IPS-11a (cell line): Measurements from ENCODE around the gene GALNT18.

Experiments
- H3K4me3 ChIP-seq: one replicate; pipeline ENCODE4 v1.5.1; 2013; ENCODE audit warnings: low read depth, low read length, control low read depth

The GALNT18 gene

DNA sequence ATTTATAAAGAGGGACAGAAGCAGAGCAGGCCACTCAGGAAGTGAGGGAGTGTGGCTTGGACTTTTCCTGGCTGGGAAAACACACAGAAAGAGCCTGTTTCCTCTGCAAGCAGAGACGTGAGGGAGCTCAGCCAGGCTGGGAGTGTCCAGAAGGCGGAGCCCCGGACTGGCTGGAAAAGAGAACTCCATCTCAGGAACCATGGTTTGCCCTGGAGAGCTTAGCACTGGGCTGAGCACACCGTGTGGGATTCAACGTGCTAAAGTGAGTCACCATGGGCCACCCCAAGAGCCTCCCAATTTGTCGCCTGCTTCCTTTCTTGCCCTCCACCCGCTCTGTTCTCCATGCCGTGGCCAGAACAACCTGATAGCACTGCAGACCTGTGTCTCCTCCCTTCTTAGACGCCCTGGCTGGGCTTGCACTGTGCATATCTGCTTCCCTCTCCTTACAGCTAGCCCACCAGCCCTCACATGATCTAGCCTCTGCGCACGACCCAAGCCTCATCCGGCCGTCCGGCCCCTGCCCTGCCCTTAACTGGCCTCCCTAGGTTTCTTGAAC lies 51.8 kb downstream of the GALNT18 start:
- no peak overlapping the region for H3K4me3 ChIP-seq

DNA sequence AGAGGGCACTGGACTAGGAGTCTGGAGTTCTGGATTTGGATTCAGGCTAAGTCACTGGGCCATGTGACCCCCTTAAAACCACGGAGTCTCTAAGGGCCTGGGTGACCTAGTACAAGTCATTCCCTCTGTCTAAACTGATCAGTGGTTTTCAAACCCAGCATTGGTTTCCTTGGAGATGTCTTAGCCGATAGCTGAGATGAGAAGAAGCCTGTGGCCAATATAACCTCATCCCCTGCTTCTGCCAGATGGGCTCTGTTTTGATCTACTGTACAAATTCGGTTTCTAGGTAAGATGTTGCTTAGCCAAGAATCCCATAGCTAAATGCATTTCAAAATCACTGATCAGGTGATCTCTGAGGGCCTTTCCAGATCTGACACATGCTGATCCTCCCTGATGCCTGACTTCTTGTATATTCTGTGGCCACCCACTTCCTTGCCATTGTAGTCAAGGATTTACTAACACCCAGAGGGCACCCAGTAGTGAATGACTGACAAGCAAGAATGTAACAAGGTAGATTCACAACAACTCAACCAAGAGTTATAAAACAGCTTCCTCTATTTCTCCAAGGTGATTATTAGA lies 53.1 kb downstream of the GALNT18 start:
- H3K4me3 ChIP-seq, result no peak overlapping the region

DNA sequence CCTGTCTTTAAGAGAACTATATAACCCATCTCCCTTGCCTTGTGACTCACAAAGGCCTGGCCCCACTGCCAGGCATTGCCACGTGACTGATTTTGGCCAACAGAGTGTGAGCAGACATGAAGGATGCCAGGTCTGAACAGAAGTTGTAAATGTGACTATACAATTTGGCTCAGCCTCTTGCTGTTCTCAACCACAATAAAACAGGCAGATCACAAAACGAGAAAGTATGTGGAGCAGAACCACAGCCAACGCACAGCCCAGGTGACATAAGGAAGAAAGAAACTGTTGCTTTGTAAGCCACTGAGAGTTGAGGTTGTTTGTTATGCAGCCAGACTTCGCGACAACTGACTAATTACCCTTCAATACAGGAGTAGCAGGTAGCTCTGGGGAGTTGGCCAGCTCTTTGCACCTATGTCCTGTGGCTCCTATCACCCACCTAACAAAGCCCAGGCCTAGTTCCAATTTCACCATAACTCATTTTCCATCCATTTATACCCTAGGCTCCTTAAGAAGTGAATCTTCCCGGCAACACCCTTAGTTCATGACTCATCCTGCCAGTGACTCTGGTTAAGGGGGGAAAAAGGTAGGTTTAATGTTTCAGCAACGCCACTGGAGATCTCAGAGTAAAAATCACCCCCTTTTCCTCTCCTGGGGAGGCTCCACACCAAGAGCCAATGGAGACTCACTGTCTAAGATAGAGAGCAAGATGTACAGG lies 53.7 kb downstream of the GALNT18 start:
- no peak overlapping the region for H3K4me3 ChIP-seq

DNA sequence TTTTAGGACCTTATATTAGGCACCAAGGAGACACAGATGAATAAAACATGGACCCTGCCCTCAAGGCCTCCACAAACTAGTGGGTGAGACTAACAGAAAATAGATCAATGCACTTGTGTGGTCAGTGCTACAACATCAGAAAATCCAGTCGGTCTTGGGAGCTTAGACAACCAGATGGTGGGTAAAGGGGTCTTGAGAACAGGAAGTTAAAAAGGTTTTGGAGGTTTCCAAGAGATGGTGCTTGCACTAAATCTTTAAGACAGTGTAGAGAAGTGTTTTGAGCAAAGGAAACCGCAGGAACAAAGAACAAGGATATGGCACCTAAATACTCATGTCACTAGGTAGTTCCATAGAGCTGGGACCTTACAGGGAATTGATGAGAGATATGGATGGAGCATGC lies 56.2 kb downstream of the GALNT18 start:
- no peak overlapping the region for H3K4me3 ChIP-seq

DNA sequence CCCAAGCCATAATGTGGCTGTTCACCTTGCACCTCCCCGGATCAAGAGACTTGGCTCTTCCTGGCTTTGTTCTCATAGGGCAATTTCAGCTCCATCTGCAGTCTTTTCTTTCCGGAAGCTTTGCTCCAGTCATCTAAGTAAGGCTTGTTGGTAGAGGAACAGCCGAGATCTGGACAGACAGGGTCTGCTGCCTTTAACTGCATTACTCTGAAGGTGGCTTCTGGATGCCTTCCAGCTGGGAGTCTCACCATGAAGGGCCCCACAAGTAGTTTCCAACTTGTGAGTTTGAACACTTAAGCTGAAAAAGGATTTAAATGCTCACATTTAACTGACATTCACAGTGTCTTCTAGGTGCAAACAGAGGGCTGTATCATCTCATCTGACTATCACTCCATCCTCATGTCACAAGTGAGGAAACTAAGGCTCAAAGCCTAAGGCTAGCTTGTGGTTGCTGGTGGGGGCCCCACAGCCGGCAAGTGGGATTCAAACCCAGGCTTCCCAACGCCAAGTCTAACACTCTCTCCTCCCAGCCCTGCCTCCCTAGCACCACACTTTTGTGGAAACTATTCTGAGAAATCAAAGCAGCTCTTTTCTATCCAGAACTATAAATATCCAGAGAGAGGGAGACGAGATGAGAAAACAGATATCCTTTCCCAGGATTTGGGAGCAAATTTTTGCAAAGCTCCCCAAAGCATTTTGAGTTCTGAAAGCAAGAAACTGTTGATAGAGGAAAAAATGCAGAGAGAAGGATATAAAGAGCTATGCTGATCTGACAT lies 58.4 kb downstream of the GALNT18 start:
- H3K4me3 ChIP-seq, result no peak overlapping the region

DNA sequence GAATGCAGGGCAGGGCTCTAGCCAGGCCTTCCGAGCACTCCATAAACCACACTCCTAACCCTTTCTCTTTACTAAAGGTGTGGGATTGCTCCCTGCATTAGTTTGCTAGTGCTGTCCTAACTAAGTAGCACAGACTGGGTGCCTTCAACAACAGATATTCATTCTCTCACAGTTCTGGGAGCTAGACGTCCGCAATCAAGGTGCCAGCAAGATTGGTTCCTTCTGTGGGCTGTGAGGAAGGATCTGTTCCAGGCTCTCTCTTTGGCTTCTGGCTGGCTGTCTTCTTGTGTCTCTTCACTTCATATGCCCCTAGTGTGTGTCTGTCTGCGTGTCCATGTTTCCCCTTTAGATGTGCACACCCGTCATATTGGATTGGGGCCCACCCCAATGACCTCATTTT lies 59.8 kb downstream of the GALNT18 start:
- H3K4me3 ChIP-seq, result no peak overlapping the region

DNA sequence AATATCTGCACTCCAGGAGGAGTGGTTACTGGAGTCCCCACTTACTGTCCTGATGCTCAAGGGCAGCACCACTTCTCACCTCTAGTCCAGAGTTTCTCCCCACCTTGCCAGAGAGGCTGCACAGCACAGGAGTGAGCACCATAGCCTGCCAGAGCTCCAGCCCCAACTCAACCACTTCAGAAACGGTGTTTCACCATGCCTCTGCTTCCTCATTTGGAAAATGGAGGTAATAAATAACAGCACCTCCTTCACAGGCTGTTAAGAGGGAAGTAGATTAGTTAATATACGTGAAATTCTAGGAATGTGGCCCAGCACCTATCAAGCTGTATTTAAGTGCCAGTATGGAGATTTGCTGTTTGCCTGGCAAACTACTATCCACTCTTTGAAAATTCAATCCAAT lies 63.0 kb downstream of the GALNT18 start:
- H3K4me3 ChIP-seq, result no peak overlapping the region

DNA sequence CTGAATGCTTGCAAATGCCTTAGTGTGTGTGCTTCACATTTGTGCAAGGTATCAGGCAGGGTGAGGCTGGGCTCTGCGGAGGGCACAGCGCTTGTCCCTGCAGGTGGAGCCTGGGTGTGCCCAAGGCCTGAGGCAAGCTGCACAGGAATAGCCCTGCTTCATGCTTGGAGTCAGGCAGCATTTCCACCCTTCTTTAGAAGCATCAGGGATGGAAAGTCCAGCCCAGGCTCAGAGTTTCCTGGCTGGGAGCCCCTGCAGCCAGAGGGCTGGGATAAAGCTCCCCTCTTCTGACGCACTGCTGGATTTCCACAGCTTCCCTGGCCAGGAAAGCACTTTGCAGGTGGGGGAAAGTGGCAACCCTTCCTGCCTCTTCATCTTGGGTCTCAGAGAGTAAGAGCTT lies 63.4 kb downstream of the GALNT18 start:
- H3K4me3 ChIP-seq, result no peak overlapping the region

DNA sequence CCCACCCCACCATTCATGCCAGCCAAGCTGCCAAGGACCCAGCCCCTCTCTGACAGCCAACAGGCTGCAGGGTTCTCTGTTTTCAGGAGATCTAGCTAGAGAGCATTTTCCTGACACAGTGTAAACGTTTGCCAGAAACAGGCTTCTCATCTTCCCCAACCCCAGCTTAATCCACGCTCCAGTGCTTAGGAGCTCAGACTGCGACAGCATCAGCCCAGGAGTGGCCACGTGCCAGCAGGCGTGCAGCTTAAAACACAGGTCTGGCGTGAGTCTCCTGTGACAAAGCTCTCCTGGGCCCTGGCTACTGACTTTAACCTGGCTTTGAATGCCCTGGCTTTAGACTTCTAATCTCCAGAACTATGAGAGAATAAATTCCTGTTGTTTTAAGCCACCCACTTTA lies 66.6 kb downstream of the GALNT18 start:
- H3K4me3 ChIP-seq, result no peak overlapping the region

DNA sequence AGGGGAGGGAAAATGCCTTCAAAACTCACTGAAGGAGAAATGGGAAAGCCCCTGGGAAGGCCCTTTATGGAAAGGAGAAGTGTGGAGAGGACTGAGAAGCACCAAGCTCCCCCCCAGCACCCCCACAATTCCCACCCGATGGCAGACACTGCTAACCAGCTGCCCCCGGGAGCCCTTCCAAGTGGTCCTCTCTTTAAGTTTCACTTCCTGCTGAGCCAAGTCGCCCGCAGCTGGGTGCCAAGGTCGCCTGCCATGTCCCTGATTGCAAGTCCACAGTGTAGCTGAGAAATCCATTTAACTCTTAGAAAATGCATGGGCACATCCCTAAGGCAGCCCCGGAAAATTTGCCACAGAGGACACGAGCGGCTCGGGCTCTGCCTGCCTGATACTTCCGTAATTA lies 68.2 kb downstream of the GALNT18 start:
- H3K4me3 ChIP-seq, result no peak overlapping the region

DNA sequence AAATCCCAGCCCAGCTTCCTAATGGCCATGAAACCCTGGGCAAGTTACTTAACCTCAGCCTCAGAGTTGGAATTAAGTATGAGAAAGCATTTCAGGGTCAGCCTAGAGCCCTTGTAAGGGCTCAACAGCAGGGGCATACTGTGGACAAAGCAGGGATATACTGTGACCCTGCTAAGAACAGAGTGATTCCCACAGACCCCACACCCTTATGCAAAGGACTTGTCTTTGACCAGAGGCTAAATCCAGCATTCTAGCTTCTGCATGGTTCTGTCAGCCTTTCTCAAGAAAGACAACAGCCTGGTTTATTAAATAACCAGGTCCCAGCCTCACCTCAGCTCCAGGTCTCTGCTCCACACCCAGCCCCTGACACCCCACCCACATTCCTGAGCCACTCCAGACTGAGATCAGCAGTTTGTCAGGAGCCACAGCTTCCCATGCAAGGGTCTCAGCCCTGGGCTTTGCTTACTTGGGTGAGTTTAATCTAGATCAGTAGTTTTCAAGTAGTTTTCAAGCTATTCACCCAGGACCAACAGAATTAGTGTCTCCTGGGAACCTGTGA lies 69.2 kb downstream of the GALNT18 start:
- H3K4me3 ChIP-seq, result no peak overlapping the region

DNA sequence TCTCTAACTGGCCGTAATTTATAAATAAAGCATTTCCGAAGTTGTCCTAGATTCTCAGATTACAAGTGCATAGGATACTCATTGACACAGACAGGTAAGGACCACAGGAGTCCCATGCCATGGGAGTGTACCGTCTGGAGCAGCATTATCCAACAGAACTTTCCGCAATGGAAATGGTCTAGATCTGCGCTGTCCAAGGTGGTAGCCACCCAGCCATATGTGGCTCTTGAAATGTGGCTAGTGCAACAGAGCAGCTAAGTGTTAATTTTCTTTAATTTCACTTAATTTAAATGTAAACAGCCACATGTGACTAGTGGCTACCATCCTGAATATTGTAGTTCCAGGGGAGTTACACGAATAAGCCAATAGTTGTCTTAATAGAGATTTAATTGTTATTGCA lies 71.3 kb downstream of the GALNT18 start:
- no peak overlapping the region for H3K4me3 ChIP-seq

DNA sequence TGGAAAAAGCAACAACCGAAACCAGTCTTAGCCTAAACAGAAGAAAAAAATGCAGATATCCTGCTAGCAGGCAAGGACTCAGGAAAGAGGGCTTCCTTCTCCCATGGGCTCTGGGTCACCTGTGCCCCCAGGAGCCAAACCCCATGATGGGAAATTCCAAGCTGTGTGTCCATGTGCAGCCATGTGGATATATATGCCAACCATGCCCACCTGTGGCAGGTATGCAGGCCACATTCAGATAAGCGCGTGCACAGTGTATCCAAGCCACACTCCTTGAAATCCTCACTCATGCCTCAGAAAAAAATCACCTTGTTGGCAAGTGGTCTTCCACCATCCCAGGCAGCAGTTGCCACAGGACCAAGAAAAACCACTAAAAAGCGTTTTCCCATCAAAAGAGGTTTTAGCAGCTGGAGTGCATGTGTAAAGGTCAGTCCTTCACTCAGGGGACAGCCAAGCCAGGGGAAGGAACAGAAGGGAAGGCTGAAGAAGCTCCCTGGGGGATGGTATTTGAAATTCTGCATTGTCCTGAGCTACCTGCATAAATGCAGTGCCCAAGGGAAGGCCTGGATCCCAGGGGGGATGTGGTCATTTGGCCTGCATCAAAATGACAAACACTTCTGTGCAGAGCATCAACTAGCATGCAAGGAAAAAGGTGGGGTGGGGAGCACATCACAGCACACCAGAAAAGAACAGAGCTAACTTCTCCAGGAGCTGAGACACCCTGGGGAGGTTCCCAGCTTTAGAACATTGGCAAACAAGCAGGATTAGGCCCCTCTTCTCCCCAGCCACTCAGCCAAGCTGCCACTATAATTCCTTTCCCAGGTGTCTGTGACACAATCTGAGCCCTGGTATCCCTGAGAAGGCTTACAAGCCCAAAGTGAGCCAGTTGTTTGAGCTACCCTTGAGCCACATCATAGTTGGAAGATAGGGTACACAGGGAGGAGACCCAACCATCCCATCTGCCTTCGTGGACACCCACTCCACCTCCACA lies 76.2 kb downstream of the GALNT18 start:
- H3K4me3 ChIP-seq, result no peak overlapping the region

DNA sequence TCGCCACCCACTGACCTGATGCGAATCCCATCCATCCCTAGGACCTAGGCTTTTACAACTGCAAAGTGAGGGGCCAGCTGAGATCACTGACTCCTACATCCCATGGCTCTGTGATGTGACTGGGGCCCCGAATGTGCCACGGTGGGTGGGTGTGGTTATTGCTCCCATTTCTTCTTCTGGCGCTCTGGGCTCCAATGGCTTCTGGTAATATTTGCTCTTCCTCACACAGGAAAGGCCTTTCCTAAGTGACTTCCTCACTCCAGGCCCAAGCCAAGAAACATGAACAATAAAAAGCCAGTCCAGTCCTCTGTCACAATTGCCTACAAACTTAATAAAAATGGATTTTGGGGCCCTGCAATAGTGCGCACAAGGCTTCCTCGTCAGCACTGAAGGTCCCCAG lies 78.1 kb downstream of the GALNT18 start:
- H3K4me3 ChIP-seq, result no peak overlapping the region

DNA sequence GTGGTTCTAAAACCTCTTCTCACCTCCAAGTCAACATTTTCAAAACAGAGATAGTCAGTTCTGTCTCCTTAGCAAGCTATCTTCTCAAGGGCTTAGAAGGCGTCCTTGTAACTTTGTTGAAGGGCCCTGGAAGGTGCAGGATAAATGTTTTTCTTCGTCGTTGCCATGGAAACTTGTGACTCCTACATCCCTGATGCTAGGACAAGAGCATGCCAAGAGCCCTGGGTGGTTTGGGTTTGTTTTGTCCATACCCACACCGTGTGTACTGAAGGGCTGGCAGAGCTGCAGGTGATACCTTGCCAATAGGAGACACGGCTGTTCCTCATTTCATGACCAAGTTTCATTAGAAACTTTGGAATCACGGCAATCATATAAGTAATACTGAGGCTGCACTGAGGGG lies 81.6 kb downstream of the GALNT18 start:
- no peak overlapping the region for H3K4me3 ChIP-seq

DNA sequence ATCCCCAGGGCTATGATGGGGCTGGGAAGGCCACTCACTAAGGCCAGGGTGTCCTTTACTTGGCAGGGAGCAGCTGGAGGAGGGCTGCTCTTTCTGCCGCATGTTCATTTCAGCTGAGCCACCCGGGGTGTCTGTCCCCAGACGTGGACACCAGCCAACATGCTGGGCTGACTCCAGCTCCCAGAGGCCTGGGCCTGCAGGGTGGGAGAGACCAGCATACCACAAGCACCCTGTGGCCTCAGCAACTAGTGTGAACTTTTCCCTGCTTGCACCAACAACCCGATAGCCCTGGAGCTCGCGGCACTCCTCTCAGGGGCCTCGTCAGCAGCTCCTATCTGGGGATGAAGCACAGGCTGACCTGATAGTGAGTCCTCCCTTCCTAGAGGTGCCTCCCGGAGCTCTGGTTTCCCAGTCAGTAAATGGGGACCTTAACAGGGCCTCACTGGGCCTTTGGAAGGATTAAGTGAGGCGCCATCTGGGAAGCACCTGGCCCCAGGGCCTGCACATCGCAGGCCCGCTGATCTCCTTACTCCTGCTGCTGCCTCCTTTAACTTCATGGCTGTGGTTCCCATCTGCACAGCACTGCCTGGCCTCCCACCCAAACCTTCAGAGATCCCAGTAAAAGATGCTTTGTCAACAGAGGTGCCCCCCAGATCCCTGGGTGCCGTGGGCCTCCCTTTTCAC lies 83.4 kb downstream of the GALNT18 start:
- no peak overlapping the region for H3K4me3 ChIP-seq

DNA sequence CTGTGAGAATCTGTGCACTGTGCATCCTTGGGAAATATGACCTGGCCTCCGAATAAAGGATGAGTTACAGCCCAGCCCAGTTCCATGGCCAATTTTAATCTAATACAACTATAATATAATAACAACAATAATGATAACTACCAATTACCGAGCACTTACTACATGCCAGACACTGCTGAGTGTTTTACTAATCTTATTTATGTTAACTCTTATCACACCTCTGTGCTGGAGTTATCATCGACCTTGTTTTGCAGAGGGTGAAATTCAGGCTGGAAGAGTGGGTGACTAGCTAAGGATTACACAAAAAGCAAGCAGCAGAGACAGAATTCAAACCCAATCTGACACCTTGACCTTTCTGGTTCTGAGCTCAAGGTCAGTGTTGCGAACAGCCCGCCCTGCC lies 83.9 kb downstream of the GALNT18 start:
- no peak overlapping the region for H3K4me3 ChIP-seq

DNA sequence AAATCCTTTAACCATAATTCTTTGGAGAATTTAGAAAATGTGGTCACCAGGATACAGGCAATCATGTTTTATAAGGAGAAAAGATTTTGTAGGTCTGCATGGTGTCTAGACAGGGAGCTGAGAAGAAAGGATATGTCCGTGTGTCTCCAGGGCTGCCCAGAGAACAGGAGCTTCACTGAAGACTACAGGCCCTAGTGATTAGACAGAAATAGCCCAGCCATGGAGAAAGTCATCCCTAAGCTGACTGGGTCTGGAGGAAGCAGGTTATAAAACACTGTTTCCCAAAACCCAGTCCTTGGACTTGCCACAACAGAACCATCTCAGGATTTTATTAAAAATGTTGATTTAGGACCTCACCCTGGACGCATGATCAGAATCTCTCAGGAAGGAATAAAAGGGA lies 84.4 kb downstream of the GALNT18 start:
- no peak overlapping the region for H3K4me3 ChIP-seq

DNA sequence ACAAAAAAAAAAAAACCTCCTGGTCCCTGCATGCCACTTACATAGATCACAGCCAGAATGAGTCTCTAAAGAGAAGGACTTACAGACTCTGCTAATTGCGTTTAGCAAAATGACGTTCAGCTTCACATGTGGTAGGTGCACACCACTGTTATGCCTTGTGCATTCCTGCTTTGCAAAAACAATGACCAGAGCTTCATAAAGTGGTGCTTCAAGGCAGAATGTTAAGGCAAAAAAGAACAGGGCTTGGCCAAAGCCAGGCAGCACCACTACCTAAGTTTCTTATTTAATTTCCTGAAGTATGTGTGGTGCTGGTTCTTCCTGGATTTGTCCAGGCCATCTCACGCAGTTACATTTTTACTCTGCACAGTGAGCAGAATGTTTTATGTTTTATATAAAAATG lies 85.2 kb downstream of the GALNT18 start:
- H3K4me3 ChIP-seq, result no peak overlapping the region

DNA sequence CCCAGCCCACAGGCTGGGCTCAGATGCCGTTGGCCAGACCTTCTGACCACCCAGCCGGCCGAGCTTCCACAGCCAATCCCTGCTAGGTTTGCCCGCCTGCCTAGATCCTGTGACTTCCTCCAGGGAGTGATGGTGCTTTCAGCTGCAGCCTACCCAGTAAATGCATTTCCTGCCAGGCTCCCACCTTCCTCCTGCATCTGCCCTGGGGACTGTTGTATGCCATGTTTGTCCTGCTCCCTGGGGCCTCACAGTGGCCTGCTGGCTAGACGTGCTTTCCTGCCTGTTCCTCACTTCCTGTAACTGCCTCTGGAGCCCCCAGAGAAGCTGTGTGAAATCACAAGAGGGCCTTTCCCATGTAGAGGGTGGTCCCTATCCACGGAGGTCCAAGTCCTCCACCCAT lies 86.2 kb downstream of the GALNT18 start:
- H3K4me3 ChIP-seq, result no peak overlapping the region
